ENCODE measurements around the gene MCEMP1.
A peak's percentile ranks its signal among the peaks of the same experiment; 100 is the strongest.
"Not testable (repeated sequence)": the region's sequence is repeated elsewhere in the genome, so short reads cannot be mapped to it uniquely, and the experiment has no call there.

The MCEMP1 gene

DNA sequence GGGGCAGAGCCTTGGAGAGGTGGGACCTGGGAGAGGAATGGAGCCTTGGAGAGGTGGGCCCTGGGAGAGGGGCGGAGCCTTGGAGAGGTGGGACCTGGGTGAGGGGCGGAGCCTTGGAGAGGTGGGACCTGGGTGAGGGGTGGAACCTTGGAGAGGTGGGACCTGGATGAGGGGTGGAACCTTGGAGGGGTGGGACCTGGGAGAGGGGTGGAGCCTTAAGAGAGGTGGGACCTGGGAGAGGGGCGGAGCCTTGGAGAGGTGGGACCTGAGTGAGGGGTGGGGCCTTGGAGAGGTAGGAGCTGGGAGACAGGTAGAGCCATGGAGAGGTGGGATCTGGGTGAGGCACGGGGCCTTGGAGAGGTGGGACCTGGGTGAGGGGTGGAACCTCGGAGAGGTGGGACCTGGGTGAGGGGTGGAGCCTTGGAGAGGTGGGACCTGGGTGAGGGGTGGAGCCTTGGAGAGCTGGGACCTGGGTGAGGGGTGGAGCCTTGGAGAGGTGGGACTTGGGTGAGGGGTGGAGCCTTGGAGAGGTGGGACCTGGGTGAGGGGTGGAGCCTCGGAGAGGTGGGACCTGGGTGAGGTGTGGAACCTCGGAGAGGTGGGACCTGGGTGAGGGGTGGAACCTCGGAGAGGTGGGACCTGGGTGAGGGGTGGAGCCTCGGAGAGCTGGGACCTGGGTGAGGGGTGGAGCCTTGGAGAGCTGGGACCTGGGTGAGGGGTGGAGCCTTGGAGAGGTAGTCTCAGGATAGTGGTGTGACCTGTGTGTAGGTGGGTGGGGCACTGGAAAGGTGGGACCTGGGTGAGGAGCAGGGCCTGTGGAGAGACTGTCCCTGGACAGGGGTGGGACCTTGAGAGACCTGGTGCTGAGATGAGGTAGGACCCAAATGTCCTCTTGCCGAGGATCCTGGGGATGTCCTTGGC lies 33.0 kb upstream of the MCEMP1 start:
- DNase-seq = not testable (repeated sequence)

DNA sequence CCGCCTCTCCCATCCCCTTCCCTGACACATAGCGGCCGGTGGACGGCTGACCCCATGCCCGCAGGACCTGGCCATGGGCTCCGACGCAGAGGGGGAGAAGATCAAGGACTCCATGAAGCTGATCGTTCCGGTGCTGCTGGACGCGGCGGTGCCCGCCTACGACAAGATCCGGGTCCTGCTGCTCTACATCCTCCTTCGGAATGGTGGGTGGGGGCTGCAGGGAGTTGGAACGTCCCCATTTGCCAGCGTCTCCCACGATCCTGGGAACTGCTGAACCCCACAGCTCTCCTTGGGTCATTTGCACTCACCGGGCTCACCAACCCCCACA lies 32.4 kb upstream of the MCEMP1 start:
- DNase-seq = no peak

DNA sequence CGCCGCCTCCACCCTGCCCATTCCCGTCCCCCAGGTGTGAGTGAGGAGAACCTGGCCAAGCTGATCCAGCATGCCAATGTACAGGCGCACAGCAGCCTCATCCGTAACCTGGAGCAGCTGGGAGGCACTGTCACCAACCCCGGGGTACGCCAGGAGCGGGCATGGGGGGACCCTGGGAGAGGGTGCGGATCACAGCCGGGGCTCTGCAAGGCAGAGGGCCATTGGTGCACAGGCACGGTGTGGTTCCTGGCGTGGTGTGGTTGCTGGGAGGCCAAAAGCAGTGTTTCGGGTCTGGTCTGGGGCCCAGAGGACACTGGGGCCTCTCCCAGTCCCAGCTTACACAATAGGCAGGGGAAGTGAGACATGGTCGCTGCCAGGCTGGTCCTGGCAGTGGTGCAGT lies 31.7 kb upstream of the MCEMP1 start:
- DNase-seq = no peak

DNA sequence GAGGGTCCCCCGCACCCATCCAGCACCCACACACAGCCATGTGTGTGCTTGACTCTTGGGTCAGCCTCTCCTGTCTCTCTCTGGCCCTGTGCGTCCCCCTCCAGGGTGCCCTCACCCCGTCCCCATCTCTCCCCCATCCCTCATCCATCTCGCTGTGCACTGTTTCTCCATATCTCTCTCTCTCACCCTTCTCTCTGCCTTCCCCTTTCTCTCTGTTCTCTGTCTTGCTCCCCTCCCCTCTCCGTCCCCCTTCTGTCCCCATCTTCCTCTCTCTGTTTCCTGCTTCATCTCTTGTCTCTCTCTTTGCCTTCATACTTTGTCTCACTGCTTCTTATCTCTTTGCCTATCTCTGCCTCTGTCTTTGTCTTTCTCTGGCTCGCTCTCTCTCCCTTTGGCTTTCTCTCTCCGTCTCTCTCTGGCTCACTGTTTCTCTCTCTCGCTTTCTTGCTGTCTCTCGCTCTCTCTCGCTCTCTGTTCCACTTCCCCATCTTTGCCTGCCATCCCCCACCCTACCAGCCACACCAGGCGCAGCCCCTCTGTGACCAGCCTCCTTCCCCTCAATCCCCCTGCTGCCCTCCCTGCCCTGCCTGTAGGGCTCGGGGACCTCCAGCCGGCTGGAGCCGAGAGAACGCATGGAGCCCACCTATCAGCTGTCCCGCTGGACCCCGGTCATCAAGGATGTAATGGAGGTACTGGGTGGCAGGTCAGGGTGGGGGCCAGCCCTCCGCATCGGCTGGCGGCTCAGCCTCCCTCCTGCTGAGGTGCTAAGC lies 31.0 kb upstream of the MCEMP1 start:
- no peak for DNase-seq

- no peak for DNase-seq
These were observed 30.5 kb upstream of the MCEMP1 start for GRCh38 chr19:7646426-7646700.

- DNase-seq = no peak
These were observed 29.7 kb upstream of the MCEMP1 start for GRCh38 chr19:7647156-7647555.

DNA sequence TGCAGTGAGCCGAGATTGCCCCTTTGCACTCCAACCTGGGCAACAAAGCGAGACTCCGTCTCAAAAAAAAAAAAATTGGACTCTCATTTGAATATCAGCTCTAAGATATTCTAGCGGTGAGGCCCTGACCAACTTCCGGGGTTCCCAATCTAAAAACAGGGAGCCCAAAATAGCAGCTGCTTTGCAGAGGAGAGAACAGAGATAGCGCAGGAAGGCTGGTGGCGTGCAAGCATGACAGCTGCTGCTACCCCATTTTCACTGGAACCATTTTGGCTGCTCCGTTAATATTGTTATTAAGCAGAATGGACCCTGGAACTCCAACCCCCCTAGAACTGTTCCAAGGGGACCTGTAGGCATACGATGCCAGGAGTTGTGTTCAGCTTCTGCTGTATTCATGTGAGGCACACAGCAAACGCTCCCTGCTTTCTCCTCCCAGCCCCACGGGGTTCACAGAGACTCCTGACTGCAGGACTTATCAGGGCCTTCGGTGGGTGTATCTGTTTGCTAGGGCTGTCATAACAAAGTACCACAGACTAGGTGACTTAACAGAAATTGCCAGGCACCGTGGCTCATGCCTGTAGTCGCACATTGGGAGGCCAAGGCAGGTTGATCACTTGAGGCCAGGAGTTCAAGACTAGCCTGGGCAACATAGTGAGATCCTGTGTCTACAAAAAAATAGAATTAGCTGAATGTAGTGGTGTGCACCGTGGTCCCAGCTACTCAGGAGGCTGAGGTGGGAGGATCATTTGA lies 28.4 kb upstream of the MCEMP1 start:
- DNase-seq = no peak

- no peak for DNase-seq
These were observed 26.7 kb upstream of the MCEMP1 start for GRCh38 chr19:7650148-7650547.

GRCh38 chr19:7652061-7652641 lies 24.7 kb upstream of the MCEMP1 start:
- DNase-seq = peak; percentile 66 to 82

- DNase-seq = no peak
These were observed 22.5 kb upstream of the MCEMP1 start for GRCh38 chr19:7654401-7654800.

DNA sequence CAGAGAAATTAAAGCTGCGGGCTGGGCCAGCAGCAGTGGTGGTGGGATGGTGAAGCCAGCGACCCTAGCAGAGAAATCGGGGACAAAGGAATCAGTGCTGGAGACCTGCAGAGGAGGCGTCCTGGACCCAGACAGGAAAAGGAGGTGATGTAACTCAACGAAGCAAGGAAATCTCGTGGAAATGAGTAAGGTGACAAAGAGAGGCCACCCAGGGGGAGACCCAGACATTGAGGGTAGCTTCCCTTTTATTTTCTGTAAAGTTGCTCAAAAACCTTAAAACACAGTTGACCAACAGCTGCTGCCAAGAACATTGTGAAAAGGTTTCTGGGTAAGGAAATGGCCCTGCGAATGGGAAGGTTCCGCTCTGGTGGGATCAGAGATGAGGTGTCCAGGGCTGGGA lies 21.3 kb upstream of the MCEMP1 start:
- no peak for DNase-seq

DNA sequence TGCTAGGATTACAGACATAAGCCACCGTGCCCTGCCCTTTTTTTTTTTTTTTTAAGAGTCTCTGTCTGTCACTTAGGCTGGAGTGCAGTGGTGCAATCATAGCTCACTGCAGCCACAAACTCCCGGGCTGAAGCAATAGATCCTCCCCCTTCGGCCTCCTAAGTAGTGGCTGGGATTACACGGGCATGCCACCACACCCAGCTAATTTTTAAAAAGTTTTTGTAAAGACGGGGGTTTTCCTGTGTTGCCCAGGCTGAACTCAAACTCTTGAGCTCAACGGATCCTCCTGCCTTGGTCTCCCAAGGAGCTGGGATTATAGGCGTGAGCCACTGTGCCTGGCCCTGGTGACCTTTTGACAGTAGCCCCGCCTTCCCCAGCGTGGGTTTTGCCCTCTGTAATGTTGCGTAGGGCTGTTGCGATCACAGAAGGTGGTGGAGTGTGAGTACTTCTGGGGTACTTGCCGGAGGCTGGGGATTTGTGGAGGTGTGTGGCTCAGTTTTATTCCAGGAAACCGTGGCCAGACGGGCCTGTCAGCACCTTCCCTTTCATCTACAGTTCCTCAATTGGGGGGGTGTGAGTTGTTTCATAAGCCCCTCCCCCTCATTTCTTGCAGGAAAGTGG lies 19.6 kb upstream of the MCEMP1 start:
- no peak for DNase-seq

DNA sequence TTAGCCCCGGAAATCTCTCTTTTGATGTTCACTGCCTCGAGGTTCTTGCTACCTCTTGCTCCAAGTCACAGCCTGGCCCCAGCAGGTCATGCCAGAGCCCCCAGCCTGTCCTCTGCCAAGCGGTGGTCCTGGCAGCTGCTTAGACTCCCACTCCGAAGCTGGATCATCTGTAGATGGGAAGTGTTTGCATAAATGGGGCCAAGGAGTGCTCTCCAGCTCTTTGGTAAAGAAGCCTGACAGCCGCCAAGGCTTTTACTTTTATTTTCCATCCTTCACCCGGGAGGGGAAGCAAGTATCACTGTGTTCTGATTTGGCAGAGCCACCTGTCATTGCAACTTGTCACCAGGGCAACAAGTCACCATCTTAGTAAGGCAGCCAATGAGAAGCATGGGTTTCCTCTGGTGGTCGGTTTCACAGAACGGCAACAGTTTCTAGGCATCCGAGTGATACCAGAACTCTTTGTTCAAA lies 18.6 kb upstream of the MCEMP1 start:
- peak; percentile 66 to 84 for DNase-seq

- DNase-seq = no peak
These were observed 14.9 kb upstream of the MCEMP1 start for GRCh38 chr19:7661744-7662538.

DNA sequence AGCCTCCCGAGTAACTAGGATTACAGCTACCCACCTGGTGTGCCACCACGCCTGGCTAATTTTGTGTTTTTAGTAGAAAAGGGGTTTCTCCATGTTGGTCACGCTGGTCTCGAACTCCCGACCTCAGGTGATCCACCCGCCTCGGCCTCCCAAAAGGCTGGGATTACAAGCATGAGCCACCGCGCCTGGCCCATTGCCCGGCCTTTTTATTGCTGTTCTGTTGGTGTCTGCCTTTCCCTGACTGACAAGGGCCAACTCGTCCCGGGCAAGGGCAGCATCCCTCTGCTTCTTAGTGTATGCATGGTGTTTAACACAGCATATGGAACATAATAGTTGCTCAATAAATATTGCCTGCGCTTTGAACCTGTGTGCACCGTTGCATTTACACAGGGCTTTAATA lies 14.2 kb upstream of the MCEMP1 start:
- DNase-seq = no peak

DNA sequence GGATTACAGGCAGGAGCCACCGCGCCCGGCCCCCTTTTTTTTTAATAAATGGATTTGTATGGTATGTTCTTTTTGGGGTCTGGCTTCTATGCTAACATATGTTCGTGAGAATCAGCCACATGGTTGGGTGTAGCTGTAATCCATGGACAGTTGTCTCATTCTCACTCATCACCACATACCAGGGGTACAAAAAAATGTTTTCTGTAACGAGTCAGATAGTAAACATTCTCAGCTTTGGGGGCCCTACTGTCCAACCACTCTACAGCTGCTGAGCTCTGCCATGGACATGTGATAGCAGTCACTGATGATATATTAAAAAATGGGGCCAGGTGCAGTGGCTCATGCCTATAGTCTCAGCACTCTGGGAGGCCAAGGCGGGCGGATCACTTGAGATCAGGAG lies 13.2 kb upstream of the MCEMP1 start:
- DNase-seq = no peak

GRCh38 chr19:7665076-7665475 lies 11.8 kb upstream of the MCEMP1 start:
- no peak for DNase-seq

DNA sequence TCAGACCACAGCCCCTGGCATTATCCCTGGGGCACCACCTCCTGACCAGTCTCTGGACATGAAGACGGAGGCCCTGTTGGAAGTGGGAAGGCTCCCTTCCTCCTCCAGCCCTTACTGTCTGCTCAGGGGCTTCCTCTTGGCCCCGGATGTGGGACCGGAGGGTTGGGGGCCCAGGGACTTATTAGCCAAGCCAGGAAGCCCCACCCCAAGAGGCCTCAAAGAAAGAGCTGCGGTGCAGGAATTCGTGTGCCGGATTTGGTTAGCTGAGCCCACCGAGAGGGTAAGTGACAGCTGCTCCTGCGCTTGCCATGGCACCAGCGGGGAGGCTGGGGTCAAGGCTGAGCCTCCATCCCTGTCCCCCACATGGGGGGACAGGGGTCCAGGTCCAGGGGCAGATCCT lies 8.0 kb upstream of the MCEMP1 start, which contains the start of gene RETN:
Gene RETN (plus strand): TSS at position 208 of the 400 bp plus-strand sequence. CDS start 278 bp downstream, outside the sequence.
- DNase-seq = no peak

GRCh38 chr19:7669641-7670040 lies 7.2 kb upstream of the MCEMP1 start:
- no peak for DNase-seq

DNA sequence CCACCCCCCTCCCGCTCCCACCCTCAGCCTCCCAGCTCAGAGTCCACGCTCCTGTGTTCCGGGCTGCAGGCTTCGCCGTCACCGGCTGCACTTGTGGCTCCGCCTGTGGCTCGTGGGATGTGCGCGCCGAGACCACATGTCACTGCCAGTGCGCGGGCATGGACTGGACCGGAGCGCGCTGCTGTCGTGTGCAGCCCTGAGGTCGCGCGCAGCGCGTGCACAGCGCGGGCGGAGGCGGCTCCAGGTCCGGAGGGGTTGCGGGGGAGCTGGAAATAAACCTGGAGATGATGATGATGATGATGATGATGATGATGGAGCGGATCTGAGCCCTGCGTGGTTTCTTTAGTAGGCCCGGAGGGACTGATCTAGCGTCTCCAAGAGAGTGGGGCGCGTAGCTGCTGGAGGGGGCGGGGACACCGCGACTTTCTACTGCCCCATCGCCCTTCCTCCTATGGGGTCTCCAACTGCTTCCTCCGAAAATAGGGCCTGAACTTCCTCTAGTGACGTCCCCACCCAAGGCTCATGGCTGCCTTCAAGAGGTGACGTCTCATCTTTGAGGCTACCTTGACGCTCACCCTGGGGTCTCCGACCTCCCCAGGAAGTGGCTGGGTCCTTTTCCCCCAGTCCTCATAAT lies 6.6 kb upstream of the MCEMP1 start:
- peak in 1 of 2 experiments; percentile 44 for DNase-seq

DNA sequence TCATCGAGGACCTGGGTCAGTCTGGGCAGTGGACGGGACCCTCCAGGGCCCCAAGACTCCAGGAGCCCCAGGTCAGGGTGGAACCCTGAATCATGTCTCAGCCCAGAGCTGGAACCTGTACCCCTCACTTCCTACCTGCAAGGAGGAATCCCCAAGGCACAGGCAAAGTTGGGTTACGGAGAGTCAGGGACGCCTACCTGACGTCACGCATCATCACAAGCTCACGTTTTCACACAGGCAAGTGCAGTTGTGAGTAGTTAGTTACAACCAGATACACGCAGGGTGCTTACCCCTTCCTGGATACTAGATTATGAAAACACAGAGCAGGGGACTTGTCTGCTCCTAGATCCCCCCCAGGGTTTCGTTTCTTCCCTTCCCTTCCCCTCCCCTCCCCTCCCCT lies 6.1 kb upstream of the MCEMP1 start:
- no peak for DNase-seq

Measured in NCI-H524 (cell line).